Kidney (tissue), 14 donors: ENCODE results near the gene LARGE1. TPM values are rescaled to one million over a fixed set of nuclear protein-coding genes. Genes with fewer than 3 reads are reported as not detected.

Source experiments
- DNase-seq, 5 donors: peaks; one replicate each; pipeline ENCODE4 v3.0.0-alpha.2; 2013 to 2020
- FAIRE-seq: peaks from 2 replicates; lab custom pipeline; 2012; peaks lifted over from hg19 to GRCh38; lab: Jason Lieb, UNC
- H3K27ac ChIP-seq, 2 donors: one replicate each; pipeline ENCODE4 v1.7.0; 2013; ENCODE audit warnings: low read depth in 2 of 2, low read length in 2 of 2, inconsistent platforms in 1 of 2
- H3K27me3 ChIP-seq: one replicate; pipeline ENCODE4 v1.7.1; 2013; ENCODE audit warnings: low read length, inconsistent platforms; ENCODE audit not compliant: control insufficient read depth, insufficient read depth
- H3K36me3 ChIP-seq, 3 donors: one replicate each; pipeline versions ENCODE4 v1.7.0 to v1.7.1; 2013; ENCODE audit warnings: low read length in 3 of 3, control low read depth in 1 of 3, inconsistent platforms in 1 of 3; ENCODE audit not compliant: insufficient read depth in 3 of 3, control insufficient read depth in 2 of 3
- H3K4me1 ChIP-seq, 3 donors: one replicate each; pipeline versions ENCODE4 v1.7.0 to v1.7.1; 2013; ENCODE audit warnings: low read length in 3 of 3, inconsistent platforms in 1 of 3, low read depth in 1 of 3; ENCODE audit not compliant: control insufficient read depth in 2 of 3, insufficient read depth in 2 of 3
- H3K4me3 ChIP-seq, 3 donors: one replicate each; pipeline versions ENCODE4 v1.7.0 to v1.8.1; 2013; ENCODE audit warnings: low read length in 3 of 3, control low read depth in 1 of 3, inconsistent platforms in 1 of 3
- H3K9ac ChIP-seq, 3 donors: one replicate each; pipeline versions ENCODE4 v1.7.0 to v1.7.1; 2013; ENCODE audit warnings: low read length in 3 of 3, control low read depth in 1 of 3, inconsistent platforms in 1 of 3
- H3K9me3 ChIP-seq, 3 donors: one replicate each; pipeline versions ENCODE4 v1.7.0 to v1.7.1; 2013; ENCODE audit warnings: low read length in 3 of 3, control low read depth in 1 of 3, inconsistent platforms in 1 of 3; ENCODE audit not compliant: control insufficient read depth in 2 of 3, insufficient read depth in 1 of 3
- intact Hi-C: fragments of 100-400 bp; cut with DNase I; formaldehyde crosslinking; loops from one replicate; pipeline ENCODE4 v1.11.1; 2022
- polyA plus RNA-seq: library from polyadenylated mRNA; stranded (reverse); fragments of 350-450 nt; fragmentation: Illumina TruSeq; extraction: RNeasy Lipid Tissue Mini Kit (QIAGEN cat#74804); gene quantifications from one replicate; pipeline ENCODE4 v1.2.3, GENCODE V29; 2014; ENCODE audit warnings: low read depth, low replicate concordance; ENCODE audit not compliant: insufficient read depth
- total RNA-seq: library from RNA; stranded (reverse); fragmentation: NEBNext Ultra II Directional; extraction: Animal tissue kit (Norgen Biotek cat#: 25700); gene quantifications from one replicate; pipeline ENCODE4 v1.2.1, GENCODE V29; 2021
- TF ChIP-seq, protein P1 (sequence below): IDR thresholded peaks from 3 replicates; pipeline ENCODE4 v1.5.1; 2012; ENCODE audit warnings: mild to moderate bottlenecking, moderate library complexity, borderline replicate concordance; ENCODE audit not compliant: insufficient read depth; ENCODE audit errors: extremely low read depth
- donor health status: control.
- donor health status: control.
- donor health status: control.
- donor health status: control.
- donor health status: control.
- donor health status: DM: yes; HTN: yes; CAD: no.
- donor health status: Normal renal cell carcinoma (clear cell type).

The LARGE1 gene
- total and polyA plus RNA-seq, 2 donors from 2014 or later: 5.0 to 22.9 TPM

DNA sequence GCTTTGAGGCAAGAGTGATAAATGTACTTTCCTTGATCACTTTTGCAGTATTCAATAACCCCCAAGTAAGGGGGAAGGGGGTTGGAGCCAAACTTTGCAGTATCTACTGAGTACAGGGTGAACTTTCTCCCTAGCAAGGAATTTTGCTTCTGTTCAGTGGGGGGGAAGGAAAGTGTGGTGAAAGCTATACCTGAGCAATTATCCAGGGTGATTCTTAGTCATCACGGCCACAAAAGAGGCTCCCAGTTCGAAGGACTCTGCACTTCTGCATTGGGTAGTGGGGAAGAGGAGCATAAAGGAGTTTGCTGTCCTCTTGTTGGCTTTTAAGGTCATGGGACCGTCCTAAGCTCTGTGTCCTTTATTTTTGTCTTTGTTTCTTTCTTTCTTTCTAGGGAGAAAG, 515.6 kb downstream of the LARGE1 start:
- intact Hi-C loops: no loop called here
- DNase-seq (no peak), FAIRE-seq (no peak)
- Histone ChIP-seq H3K27ac (no peak overlapping the region), H3K27me3 (no peaks in the 10 kb centered on the region), H3K9ac (no peak overlapping the region), H3K4me3 (no peak overlapping the region), H3K4me1 (peaks cover 0 to 2% (median 0%) of the 10 kb centered on the region in 3 donors), H3K9me3 (no peaks in the 10 kb centered on the region), H3K36me3 (no peaks in the 10 kb centered on the region)
- TF ChIP-seq, protein P1, sequence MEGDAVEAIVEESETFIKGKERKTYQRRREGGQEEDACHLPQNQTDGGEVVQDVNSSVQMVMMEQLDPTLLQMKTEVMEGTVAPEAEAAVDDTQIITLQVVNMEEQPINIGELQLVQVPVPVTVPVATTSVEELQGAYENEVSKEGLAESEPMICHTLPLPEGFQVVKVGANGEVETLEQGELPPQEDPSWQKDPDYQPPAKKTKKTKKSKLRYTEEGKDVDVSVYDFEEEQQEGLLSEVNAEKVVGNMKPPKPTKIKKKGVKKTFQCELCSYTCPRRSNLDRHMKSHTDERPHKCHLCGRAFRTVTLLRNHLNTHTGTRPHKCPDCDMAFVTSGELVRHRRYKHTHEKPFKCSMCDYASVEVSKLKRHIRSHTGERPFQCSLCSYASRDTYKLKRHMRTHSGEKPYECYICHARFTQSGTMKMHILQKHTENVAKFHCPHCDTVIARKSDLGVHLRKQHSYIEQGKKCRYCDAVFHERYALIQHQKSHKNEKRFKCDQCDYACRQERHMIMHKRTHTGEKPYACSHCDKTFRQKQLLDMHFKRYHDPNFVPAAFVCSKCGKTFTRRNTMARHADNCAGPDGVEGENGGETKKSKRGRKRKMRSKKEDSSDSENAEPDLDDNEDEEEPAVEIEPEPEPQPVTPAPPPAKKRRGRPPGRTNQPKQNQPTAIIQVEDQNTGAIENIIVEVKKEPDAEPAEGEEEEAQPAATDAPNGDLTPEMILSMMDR: no peak

DNA sequence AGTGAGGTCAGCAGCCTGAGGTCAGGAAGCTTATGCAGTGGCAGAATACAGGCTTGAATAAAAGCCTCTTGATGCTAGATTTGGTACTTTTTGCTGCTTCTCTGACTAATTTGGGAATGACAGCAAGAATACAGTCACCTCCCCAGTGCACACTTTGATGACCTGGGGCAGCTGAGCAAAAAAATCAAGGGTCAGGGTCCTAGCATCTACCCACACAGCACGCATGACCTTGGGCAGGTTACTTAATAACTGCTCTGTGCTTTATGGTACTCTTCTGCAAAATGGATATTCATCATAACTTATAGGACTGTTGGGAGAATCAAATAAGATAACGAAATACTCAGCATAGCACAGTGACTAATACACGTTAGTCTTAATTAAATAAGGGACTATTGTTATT, 518.0 kb downstream of the LARGE1 start:
- Histone ChIP-seq H3K27me3 (no peaks in the 10 kb centered on the region), H3K36me3 (no peaks in the 10 kb centered on the region), H3K27ac (no peak overlapping the region), H3K9me3 (no peaks in the 10 kb centered on the region), H3K4me3 (no peak overlapping the region), H3K9ac (no peak overlapping the region), H3K4me1 (peaks cover 0 to 2% (median 0%) of the 10 kb centered on the region in 3 donors)
- FAIRE-seq: no peak
- TF ChIP-seq, protein P1: no peak
- intact Hi-C loops: no loop called here
- DNase-seq: no peak

DNA sequence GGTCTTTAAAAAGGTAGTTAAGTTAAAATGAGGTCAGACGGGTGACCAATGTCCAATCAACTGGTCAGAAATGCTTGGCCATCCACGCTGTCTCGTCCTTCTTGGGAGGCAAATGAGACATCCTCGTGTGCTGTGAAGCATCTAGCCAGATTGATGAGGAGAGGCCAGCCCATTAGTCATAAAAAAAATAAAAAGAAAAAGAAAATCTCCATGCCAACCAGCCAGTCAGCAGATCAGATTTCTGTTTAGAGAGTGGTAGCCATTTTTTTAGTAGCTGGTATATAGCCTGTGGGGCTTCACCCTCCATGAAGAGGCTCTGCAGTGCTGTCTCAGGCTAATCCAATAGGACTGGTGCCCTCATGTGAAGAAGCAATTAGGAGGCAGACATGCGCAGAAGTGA, 519.0 kb downstream of the LARGE1 start:
- Histone ChIP-seq H3K4me1 (peaks cover 0 to 2% (median 0%) of the 10 kb centered on the region in 3 donors), H3K9me3 (no peaks in the 10 kb centered on the region), H3K27ac (no peak overlapping the region), H3K4me3 (no peak overlapping the region), H3K9ac (no peak overlapping the region), H3K27me3 (no peaks in the 10 kb centered on the region), H3K36me3 (no peaks in the 10 kb centered on the region)
- TF ChIP-seq, protein P1: no peak
- intact Hi-C loops: no loop called here
- DNase-seq: peak in 2 of 5 donors; percentile 19 to 30
- FAIRE-seq: no peak

DNA sequence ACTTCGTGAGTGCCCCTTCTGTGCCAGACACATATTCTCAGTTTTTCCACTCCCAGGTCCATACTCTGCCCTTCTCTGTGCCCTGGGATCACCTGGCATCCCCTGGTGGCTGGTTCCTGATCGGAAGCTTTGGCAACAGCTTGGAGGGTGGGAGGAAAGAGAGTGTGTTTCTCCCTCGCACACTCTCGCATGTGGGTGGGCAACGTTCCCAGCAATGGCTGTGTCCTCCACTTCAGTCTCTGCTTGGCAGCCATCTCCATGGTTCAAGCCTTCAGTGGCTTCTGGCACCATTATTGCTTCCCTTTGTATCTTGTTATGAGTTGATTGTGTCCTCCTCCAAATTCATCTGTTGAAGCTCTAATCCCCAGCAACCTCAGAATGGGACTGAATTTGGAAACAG, 519.4 kb downstream of the LARGE1 start:
- Histone ChIP-seq H3K27me3 (no peaks in the 10 kb centered on the region), H3K9me3 (no peaks in the 10 kb centered on the region), H3K4me1 (peaks cover 0 to 2% (median 0%) of the 10 kb centered on the region in 3 donors), H3K9ac (no peak overlapping the region), H3K4me3 (no peak overlapping the region), H3K27ac (no peak overlapping the region), H3K36me3 (no peaks in the 10 kb centered on the region)
- TF ChIP-seq, protein P1: no peak
- intact Hi-C loops: no loop called here
- DNase-seq: no peak
- no peak for FAIRE-seq
